GM12878 (cell line): Measurements from ENCODE around the gene NPIPA5.
"Not testable (repeated sequence)": the region's sequence is repeated elsewhere in the genome, so short reads cannot be mapped to it uniquely, and the experiment has no call there.

Experiments used
- ESRRA ChIP-seq: IDR thresholded peaks from 2 replicates; pipeline ENCODE4 v1.6.1; 2012; ENCODE audit warnings: mild to moderate bottlenecking, low read length, improper control_type of control experiment
- EZH2 ChIP-seq: IDR thresholded peaks from 2 replicates; pipeline ENCODE4 v1.6.1; 2012; ENCODE audit warnings: low read depth, mild to moderate bottlenecking, control low read depth, inconsistent platforms, low read length, borderline replicate concordance; ENCODE audit not compliant: control insufficient read depth
- FOS ChIP-seq: IDR thresholded peaks from 3 replicates; pipeline ENCODE4 v1.6.1; 2011; ENCODE audit warnings: borderline replicate concordance; ENCODE audit not compliant: insufficient read length; ENCODE audit errors: extremely low read depth
- HDGF ChIP-seq: fragments of 450-650 bp; IDR thresholded peaks from 2 replicates; pipeline ENCODE4 v1.6.1; 2016; ENCODE audit warnings: antibody characterized with exemption
- MXI1 ChIP-seq: fragments of 150-350 bp; IDR thresholded peaks from 2 replicates; pipeline ENCODE4 v1.6.1; 2011; ENCODE audit warnings: low read depth, mild to moderate bottlenecking, inconsistent platforms, low read length, improper control_type of control experiment
- MYC ChIP-seq: IDR thresholded peaks from 2 replicates; pipeline ENCODE4 v1.6.1; 2011; ENCODE audit warnings: mild to moderate bottlenecking, low read length, moderate library complexity, inconsistent platforms; ENCODE audit not compliant: insufficient read depth, insufficient replicate concordance, insufficient read length, severe bottlenecking
- NR2C1 ChIP-seq: fragments of 450-650 bp; IDR thresholded peaks from 2 replicates; pipeline ENCODE4 v1.6.1; 2017; ENCODE audit warnings: antibody characterized with exemption, mild to moderate bottlenecking, moderate library complexity
- SPI1 ChIP-seq: IDR thresholded peaks from 2 replicates; pipeline ENCODE4 v1.6.1; 2011; ENCODE audit warnings: low read depth, mild to moderate bottlenecking, low read length, moderate library complexity, borderline replicate concordance; ENCODE audit not compliant: insufficient read depth
- TCF12 ChIP-seq: IDR thresholded peaks from 2 replicates; pipeline ENCODE4 v1.6.1; 2011; ENCODE audit warnings: low read depth, mild to moderate bottlenecking, low read length
- TF ChIP-seq, protein P1 (sequence below), 3 experiments: IDR thresholded peaks in 2 of 3; conservative IDR thresholded peaks in 1 of 3; 2 replicates each; pipeline ENCODE4 v1.5.1; 2011; ENCODE audit warnings: low read depth in 3 of 3, low read length in 3 of 3, mild to moderate bottlenecking in 3 of 3, control low read depth in 2 of 3, moderate library complexity in 2 of 3, inconsistent platforms in 1 of 3, mixed read lengths in 1 of 3; ENCODE audit not compliant: control insufficient read depth in 2 of 3, insufficient read depth in 1 of 3; ENCODE audit errors: extremely low read depth in 1 of 3
- TF ChIP-seq, protein P2 (sequence below): IDR thresholded peaks from 2 replicates; pipeline ENCODE4 v1.6.1; 2011; ENCODE audit warnings: low read depth, low read length, improper control_type of control experiment, borderline replicate concordance
- TF ChIP-seq, protein P3 (sequence below): IDR thresholded peaks from 2 replicates; pipeline ENCODE4 v1.6.1; 2012; ENCODE audit warnings: low read depth, low read length, improper control_type of control experiment

DNA sequence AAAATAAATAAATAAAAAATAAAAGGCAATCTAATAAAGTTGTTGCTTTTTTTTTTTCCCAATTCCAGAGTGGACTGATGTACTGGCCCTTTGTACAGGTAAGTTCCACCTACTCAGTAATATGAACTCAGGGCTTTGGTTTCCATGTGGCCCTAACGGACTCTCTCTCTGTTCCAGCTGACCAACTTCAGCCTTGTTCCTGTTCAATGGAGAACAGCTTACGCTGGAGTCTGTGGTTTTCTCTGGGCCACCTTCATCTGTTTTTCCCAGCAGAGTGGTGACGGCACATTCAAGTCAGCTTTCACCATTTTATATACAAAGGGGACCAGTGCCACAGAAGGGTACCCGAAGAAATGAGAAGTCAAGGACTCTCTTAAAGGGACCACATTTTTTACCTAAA lies 29.7 kb upstream of the NPIPA5 start:
- not testable (repeated sequence) for TF ChIP-seq FOS, ESRRA, MYC, EZH2, MXI1, TCF12, SPI1, HDGF, NR2C1
- TF ChIP-seq, protein P1, sequence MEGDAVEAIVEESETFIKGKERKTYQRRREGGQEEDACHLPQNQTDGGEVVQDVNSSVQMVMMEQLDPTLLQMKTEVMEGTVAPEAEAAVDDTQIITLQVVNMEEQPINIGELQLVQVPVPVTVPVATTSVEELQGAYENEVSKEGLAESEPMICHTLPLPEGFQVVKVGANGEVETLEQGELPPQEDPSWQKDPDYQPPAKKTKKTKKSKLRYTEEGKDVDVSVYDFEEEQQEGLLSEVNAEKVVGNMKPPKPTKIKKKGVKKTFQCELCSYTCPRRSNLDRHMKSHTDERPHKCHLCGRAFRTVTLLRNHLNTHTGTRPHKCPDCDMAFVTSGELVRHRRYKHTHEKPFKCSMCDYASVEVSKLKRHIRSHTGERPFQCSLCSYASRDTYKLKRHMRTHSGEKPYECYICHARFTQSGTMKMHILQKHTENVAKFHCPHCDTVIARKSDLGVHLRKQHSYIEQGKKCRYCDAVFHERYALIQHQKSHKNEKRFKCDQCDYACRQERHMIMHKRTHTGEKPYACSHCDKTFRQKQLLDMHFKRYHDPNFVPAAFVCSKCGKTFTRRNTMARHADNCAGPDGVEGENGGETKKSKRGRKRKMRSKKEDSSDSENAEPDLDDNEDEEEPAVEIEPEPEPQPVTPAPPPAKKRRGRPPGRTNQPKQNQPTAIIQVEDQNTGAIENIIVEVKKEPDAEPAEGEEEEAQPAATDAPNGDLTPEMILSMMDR (IDR thresholded peaks at IDR 0.05 in 2 of 3, conservative IDR thresholded peaks at IDR 0.05 in 1 of 3; ENCODE audit: control insufficient read depth in 2 of 3, extremely low read depth in 1 of 3, insufficient read depth in 1 of 3, low read depth in 3 of 3, low read length in 3 of 3) = not testable (repeated sequence)
- TF ChIP-seq, protein P2, sequence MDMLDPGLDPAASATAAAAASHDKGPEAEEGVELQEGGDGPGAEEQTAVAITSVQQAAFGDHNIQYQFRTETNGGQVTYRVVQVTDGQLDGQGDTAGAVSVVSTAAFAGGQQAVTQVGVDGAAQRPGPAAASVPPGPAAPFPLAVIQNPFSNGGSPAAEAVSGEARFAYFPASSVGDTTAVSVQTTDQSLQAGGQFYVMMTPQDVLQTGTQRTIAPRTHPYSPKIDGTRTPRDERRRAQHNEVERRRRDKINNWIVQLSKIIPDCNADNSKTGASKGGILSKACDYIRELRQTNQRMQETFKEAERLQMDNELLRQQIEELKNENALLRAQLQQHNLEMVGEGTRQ = not testable (repeated sequence)
- TF ChIP-seq, protein P3, sequence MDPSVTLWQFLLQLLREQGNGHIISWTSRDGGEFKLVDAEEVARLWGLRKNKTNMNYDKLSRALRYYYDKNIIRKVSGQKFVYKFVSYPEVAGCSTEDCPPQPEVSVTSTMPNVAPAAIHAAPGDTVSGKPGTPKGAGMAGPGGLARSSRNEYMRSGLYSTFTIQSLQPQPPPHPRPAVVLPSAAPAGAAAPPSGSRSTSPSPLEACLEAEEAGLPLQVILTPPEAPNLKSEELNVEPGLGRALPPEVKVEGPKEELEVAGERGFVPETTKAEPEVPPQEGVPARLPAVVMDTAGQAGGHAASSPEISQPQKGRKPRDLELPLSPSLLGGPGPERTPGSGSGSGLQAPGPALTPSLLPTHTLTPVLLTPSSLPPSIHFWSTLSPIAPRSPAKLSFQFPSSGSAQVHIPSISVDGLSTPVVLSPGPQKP = not testable (repeated sequence)
